Right lung (tissue), 5 donors: ENCODE results near the gene TPRG1. TPM values are rescaled to one million over a fixed set of nuclear protein-coding genes. Genes with fewer than 3 reads are reported as not detected.

Source experiments
- DNase-seq, 2 donors: peaks; one replicate each; pipeline ENCODE4 v3.0.0-alpha.2; 2013
- polyA plus RNA-seq, 5 donors: library from polyadenylated mRNA; unstranded; fragments of 120-200 nt; gene quantifications; one replicate each; pipeline versions ENCODE4 v1.2.1 to v1.2.3, GENCODE V29; 2013; ENCODE audit warnings: inconsistent platforms in 1 of 5, low replicate concordance in 1 of 5; ENCODE audit not compliant: insufficient read length in 5 of 5, insufficient read depth in 1 of 5

Gene TPRG1
- polyA plus RNA-seq, 5 donors: 0.66 to 1.6 (median 0.78) TPM

GRCh38 chr3:189165092-189165612 lies 6.6 kb upstream of the TPRG1 start:
- no peak for DNase-seq

GRCh38 chr3:189166321-189166720 lies 5.5 kb upstream of the TPRG1 start:
- DNase-seq: no peak

DNA sequence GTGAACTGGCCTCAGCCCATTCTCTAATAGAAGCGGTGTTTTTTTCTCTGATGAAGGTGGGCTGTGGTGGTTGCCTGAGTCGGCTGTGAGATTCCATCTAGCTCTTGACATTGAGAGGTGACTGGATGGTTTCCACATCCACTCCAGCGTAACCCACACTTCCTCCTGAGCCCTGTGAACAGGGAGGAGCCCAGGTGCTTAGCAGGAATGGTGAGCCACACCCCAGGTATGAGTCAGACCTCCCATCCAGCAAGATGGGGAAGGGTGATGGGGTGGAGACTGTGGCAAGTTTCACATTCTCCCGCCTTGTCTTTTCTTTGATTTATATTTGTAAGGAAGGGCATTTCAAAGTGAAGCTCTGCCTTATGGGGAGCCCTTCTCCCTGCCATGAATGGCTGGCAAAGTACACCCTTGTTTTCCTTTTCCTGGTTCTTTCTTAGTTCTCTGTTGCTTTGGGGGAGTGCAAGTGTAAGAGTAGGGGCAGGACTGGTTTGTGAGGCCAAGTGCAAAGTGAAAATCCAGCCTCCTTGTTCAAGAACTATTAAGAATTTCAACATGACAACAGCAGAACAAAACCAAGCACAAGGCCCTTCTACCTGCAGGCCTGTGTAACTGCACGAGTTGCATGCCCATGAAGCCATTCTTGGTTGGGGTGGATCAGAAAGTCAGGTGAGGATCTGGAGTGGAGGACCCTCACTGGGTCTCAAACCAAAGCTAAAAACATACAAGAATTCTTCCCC lies 4.6 kb upstream of the TPRG1 start:
- no peak for DNase-seq

GRCh38 chr3:189168711-189169110 lies 3.1 kb upstream of the TPRG1 start:
- no peak for DNase-seq

GRCh38 chr3:189169728-189170127 lies 2.0 kb upstream of the TPRG1 start:
- DNase-seq: no peak

DNA sequence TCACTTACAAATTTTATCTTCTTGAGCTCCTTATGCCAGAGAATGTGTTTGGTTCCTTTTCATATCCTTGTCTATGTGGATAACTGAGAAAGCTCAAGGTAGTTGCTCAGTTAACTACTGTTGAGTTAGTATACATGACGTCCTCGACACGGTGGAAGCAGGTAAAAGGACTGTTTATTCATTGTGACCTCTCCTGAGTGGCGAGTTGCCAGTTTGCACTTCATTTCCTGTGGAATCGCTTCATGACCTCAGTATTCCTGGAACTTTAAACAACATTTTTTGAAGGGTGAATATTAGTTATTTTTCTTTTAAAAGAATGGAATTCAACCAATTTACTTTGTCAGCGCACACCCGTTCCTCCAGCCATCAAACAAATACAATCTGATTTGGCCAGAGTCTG lies 1.2 kb upstream of the TPRG1 start:
- DNase-seq: no peak

DNA sequence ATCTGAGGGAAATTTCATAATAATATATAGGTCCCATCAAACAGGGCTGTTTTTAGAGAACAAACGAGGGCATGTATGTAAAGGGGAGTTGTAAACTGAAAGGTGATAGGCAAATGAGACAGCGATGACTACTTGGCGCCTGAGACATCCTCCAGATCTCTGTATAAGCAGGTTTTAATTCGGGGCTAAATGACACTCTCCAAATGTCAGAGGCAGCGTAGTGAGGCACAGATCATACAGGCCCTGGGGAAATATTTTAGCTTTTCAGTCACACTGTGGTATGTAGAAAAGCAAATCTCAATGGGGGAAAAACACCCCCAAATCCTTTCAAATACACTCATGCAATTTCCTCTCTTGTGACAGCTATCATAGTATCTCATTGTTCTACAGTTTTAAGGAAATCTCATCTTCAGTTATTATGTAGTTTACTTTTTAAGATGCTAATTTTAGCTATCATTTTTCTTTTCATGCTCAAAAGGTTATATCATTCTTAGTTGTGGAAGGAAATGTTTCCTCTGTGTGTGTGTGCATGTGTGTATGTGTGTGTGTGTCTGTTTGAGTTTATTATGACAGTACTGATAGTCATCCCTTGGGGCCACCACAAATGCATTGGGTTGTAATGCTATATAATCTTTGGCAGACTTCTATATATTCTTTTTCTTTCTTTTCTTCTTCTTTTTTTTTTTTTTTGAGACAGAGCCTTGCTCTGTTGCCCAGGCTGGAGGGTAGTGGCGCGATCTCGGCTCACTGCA lies 1.1 kb downstream of the TPRG1 start:
- DNase-seq: no peak

GRCh38 chr3:189184566-189184965 lies 12.8 kb downstream of the TPRG1 start:
- no peak for DNase-seq

GRCh38 chr3:189186101-189186500 lies 14.3 kb downstream of the TPRG1 start:
- peak; percentile 31 to 36 for DNase-seq

- peak in 1 of 2 donors; percentile 8 for DNase-seq
Measured at GRCh38 chr3:189188466-189188865, 16.7 kb downstream of the TPRG1 start.

DNA sequence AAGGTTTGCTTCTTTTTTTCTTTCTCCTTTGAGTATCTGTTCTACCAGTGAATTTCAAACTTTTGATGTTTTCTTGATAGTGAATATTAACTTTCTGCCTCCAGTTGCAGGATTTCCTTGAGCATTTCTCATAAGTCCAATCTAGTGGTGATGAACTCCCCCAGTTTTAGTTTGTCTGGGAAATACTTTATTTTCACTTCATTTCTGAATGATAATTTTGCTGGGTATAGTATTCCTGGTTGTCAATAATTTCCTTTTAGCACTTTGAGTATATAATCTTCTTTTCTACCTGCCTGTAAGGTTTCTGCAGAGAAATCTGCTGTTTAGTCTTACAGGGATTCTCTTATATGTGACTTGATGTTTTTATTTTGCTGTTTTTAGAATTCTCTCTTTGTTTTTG lies 21.0 kb downstream of the TPRG1 start:
- no peak for DNase-seq

DNA sequence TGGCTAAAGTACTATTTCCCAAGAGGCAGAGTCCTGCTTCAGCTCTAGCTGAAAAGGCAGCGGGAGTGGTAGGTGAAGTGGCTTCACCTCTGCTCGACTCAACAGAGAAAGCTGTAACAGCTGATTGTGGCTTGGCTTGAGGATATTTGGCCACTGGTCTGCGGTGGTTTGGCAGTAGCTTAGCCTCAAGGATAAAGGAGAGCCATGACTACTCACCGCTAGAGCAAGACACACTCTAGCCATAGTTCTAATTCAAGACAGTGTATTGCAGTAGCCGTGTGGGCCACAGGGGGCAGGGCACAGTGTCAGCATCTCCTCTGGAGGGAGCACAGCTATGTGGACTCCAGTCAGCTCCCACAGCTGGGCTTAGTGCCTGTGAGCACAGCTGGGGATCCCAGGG lies 23.5 kb downstream of the TPRG1 start:
- no peak for DNase-seq

GRCh38 chr3:189202106-189202505 lies 30.3 kb downstream of the TPRG1 start:
- DNase-seq: no peak

GRCh38 chr3:189202583-189202982 lies 30.8 kb downstream of the TPRG1 start:
- no peak for DNase-seq

- DNase-seq: no peak
Measured at GRCh38 chr3:189204167-189204866, 32.5 kb downstream of the TPRG1 start.

DNA sequence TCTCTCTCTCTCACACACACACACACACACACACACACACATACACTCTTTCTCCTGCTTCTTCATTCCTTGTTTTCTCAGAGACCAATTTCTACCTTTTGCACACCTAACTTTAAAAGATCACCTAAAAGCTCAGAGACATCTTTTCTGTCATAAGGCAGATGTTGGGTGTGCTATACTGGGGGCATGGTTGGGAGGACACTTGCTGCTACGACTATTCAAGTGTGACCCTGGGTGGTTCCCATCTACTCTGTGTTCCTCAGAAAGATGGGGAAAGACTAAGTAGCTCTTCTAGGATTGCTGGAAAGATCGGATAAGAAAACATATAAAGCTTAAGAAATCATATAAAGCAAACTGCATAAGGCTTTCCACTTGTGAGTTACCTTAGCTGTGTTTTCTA lies 33.2 kb downstream of the TPRG1 start:
- DNase-seq: no peak

DNA sequence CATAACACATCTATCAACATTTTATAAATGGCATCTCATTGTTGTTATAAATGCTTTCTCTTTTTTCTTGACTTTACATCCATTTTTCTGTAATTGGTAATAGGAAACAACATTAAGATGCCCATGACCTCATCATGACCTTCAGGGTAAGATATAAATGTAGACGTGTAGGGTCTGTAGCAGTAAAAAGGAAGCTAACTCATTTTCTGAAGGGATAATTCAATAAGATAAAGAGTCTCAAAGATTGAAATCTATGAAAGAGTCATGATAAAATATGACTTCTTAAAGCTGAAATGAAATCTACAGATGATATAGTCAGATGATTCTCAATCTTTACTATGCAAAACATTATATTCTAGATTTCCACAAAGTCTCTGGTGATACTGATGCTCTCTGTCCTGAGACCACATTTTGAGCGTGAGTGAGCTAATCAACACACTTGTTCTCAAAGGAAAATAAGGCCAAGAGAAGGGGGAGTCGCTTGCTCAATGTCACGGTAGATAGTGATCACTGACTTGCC lies 38.5 kb downstream of the TPRG1 start:
- no peak for DNase-seq

- DNase-seq: no peak
Measured at GRCh38 chr3:189212681-189213080, 40.9 kb downstream of the TPRG1 start.

- no peak for DNase-seq
Measured at GRCh38 chr3:189214651-189215050, 42.9 kb downstream of the TPRG1 start.

- no peak for DNase-seq
Measured at GRCh38 chr3:189222927-189223636, 51.3 kb downstream of the TPRG1 start.

- no peak for DNase-seq
Measured at GRCh38 chr3:189225431-189225830, 53.7 kb downstream of the TPRG1 start.

- no peak for DNase-seq
Measured at GRCh38 chr3:189227249-189227648, 55.5 kb downstream of the TPRG1 start.
